VCaP (cell line): Measurements from ENCODE around the gene KIF4A.

Experiments
- H3K27ac ChIP-seq: fragments of 450-650 bp; 2 replicates; pipeline ENCODE4 v1.5.1; 2017
- TF ChIP-seq, protein P1 (sequence below): fragments of 450-650 bp; conservative IDR thresholded peaks from 2 replicates; pipeline ENCODE4 v1.5.1; 2017; ENCODE audit warnings: mild to moderate bottlenecking, moderate library complexity

The KIF4A gene

DNA sequence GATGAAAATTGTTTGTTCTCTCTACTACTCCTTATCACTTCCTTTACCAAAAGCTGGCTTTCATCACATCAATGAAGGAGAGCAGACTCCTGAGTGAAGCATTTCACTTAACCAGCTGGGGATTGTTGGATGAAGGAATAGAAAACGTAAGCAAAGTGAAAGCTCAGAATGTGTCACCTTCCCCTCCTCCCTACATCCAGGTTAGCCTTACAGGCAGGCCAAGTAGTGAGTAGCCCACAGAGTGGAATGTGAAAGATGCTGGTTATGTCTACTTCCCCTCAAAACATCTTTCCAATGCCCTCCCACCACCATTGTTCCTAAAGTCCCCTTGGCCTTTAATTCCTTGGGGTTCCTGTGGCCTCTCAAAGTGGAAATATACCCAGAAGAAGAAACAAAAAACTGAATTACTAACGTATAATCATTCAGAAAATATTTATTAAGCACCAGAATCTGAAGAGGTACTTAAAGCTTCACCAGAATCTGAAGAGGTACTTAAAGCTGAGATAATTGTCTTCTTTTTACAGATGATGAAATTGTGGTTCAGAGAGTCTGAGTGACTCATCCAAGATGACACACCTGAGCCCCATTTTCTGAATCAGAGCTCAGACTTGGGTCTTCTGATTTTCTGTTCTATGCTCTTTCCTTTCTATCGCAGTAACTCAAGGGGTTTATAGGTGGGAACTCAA is 36.4 kb upstream of the KIF4A start:
- TF ChIP-seq, protein P1, sequence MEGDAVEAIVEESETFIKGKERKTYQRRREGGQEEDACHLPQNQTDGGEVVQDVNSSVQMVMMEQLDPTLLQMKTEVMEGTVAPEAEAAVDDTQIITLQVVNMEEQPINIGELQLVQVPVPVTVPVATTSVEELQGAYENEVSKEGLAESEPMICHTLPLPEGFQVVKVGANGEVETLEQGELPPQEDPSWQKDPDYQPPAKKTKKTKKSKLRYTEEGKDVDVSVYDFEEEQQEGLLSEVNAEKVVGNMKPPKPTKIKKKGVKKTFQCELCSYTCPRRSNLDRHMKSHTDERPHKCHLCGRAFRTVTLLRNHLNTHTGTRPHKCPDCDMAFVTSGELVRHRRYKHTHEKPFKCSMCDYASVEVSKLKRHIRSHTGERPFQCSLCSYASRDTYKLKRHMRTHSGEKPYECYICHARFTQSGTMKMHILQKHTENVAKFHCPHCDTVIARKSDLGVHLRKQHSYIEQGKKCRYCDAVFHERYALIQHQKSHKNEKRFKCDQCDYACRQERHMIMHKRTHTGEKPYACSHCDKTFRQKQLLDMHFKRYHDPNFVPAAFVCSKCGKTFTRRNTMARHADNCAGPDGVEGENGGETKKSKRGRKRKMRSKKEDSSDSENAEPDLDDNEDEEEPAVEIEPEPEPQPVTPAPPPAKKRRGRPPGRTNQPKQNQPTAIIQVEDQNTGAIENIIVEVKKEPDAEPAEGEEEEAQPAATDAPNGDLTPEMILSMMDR: no peak
- H3K27ac ChIP-seq: no peak overlapping the region

DNA sequence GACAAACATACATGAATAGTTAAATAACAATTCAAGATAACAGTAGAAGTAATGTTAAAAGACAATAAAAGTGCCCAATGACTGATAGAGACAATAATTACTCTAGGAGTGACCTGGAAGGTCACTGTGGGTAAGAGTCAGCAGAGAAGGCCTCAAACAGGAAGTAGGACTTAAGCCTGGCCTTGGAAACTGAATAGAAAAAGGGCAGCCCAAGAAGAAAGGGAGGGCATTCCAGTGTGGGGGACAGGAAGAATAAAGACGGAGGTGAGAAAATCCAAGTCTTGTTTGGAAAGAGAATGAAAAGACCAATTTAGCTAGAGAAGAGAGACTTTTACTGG is 35.9 kb upstream of the KIF4A start:
- no peak overlapping the region for H3K27ac ChIP-seq
- TF ChIP-seq, protein P1: no peak

DNA sequence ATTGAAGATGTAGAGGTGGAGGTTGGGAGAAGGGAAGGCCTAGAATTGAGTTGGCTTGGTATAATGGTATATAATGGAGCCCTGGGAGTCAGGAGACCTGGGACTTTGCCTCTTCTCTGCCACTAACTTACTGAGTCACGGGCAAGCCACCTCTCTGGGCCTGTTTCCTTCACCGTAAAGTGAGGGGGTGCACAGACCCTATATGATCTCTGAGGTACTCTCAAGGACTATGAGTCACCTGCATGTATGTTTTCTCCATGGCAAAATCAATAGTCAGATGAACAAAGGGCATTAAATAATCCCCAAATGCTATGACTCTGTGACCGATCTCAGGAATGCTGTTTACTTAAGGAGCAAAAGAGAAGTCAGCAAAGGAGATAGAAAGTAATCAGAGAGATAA is 35.0 kb upstream of the KIF4A start:
- no peak overlapping the region for H3K27ac ChIP-seq
- TF ChIP-seq, protein P1: no peak

DNA sequence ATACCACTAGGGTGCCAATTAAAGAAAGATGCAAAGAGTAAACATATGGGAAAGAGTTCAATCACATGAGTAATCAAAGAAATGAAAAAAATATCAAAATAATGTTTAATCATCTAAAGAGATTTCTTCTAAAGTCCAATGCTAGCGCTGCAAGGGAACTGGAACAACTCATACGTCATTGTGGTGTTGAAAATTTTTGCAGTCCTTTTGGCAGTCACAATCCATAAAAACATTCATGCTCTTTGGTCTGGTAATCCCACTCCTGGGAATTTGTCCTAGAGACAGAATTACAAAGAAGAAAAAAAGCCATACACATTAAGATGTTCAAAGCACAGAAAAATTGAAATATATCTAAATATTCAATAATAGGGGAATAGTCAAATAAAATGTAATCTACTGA is 34.5 kb upstream of the KIF4A start:
- H3K27ac ChIP-seq: no peak overlapping the region
- TF ChIP-seq, protein P1: no peak

DNA sequence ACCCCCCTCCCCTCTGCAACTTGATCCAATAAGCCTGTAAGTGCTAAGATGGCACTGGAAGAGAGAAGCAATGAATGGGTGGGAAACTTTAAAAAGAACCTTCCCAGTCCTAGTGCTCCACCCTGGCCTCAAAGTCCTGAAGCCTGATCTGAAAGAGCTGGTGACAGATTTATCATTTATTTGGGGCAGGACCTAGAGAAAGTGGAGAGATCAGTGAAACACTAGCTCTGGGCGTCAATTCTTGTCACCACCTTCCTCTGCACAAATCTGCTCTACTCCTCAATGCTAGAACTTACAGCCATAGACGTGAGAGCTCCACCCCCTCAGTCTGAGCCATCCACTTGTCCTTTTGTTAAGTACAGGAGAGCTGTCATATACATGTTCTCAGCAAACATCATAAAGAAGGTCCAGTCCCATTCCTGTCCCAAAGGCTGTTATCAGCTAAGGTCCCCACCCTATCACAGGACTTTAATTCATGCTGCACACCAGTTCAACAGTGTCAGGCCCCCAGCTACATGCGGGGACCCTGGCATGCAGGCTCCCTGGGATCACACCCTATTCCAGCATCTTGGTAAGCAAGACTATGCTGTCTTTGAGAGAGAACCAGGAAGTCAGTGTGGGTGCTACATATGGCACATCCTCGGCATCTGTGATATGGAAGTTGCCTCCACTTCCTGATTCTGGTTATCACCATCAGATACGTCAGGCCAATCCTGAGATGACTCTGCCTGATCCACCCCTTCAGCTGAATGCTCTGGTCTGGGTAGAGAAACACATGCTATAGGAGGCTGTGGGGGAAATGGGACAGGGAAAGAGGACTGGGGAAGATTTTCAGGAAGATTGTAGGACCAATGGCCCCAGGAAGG is 32.2 kb upstream of the KIF4A start:
- no peak overlapping the region for H3K27ac ChIP-seq
- TF ChIP-seq, protein P1: no peak

- no peak within 1 kb of the TSS for H3K27ac ChIP-seq
- TF ChIP-seq, protein P1: no peak
Measured at GRCh38 chrX:70260104-70260503, 29.8 kb upstream of the KIF4A start, which contains the start of gene P2RY4. TSS of gene P2RY4 (minus strand) at chrX:70260204. CDS start at chrX:70259624, 580 bp downstream.

DNA sequence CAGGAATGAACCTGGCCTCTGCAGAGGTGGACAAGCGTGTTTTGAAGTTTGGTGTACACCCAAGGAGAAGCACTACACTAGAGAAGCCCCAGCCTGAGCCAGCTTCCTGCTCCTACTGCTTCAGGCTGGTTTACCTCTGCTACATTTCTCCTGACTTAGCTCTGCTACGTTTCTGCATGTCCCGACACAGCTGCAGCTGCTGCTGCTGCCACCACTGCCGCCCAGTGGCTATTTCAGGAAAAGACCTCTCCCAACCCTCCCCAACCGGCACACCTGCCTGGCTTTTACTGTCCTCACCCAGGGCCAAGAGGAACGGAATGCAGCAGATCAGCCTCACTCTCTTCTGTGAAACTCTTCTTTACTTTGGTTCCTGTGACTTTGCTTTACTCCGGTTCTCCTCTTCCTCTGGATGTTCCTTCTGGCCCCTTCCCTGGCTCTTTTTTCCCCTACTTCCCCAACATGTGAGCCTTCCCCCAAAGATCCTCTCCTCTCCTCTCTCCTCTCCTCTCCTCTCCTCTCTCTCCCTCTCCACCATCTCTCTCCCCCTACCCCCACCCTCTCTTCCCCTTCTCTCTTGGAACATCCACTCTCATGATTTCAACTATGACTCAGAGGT is 26.8 kb upstream of the KIF4A start:
- no peak overlapping the region for H3K27ac ChIP-seq
- TF ChIP-seq, protein P1: peak; percentile 88
